Measurements from ENCODE around the gene TTC16.
A peak's percentile ranks its signal among the peaks of the same experiment; 100 is the strongest.
"Not testable (repeated sequence)": the region's sequence is repeated elsewhere in the genome, so short reads cannot be mapped to it uniquely, and the experiment has no call there.

TTC16 gene

DNA sequence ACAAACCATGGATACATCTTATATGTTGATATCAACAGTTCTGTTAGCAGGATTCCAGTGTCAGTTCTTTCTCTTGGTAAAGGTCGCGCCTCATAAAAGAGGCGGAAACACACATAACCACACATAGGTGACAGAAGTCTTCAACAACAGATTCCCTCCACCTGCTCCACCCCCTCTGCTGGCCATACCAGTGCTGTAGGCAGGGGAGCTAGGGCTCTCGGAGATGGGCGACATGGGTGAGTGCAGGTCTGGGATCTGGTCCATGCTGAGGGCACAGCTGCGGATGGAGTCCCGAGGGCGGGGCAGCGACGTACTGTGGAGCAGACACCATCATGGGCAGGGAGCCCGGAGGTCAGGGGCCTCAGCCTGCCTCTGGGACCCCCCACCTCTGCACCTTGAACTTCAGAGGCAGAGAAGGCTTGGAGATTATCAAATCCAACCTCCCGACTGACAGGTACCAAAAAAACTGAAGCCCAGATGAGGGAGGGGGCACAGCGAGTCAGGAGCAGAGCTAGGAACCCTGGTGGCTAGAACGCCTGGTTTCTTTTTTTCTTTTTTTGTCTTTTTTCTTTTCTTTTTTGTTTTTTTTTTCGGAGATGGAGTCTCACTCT lies 31.2 kb downstream of the TTC16 start:
- peak; percentile 55 for DNase-seq

DNA sequence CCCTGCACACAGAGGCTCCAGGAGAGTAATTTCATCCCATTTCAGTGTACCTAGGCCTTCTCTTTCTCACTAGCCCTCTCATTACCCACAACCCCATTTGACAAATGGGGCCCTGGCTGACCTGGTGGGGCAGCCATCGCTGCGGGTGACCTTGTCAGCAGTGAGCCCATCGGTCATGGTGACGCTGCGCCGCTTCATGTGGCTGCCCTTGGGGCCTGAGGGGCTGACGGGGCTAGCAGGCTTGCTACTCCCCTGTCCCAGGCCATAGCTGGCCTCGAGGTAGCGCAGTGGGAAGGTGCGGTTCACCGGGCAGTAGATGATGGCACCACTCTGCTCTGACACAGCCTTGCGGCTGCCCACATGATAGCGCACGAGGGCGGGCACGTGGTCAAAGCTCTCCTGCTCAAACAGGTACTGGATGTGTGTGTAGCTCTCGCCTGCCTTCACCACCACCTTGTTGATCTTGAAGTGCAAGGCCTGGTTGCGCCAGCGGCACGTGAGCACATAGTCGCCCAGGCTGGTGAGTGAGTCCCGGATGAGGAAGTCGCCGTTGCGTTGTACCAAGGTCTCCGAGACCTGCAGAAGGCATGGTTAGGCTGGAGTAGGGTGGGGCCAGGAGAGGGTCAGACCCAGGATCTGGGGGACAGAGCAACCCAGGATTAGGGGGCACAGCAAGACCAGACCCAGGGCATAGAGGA lies 33.4 kb downstream of the TTC16 start:
- DNase-seq: no peak

DNA sequence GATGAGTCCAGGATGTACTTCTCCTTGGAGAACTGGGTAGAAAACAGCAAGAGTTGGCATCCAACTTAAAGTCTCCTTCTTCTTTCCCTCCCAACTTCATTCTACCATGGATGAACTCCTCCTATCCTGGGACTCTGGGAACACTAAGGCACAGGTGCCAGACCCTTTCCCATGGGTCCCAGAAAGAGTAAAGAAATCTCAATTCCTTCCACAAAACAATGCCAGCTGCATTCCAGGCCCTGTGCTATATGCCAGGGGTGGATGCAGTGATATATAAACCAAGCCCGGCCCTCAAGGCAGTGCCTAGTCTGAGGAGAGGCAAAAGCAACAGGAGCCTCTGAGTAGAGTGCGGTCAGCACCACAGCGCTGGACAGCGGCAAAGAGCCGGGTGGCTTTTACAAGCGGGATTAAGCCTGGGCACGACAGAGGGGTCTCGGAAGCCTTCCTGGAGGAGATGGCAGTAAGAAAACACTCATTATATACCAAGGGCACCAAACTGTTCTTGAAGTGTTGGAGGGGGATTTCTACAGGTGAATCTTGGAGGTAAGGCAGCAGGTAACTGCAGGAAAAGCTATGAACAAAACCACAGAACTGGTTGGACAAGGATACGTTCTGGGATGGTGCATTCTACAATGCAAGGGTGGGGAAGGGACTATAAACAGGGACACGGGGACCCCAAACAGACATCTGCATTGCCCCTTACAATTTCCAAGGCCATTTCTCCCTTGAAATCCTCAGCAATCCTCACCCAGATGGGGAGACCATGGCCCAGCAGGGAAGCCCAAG lies 35.6 kb downstream of the TTC16 start:
- no peak for DNase-seq

DNA sequence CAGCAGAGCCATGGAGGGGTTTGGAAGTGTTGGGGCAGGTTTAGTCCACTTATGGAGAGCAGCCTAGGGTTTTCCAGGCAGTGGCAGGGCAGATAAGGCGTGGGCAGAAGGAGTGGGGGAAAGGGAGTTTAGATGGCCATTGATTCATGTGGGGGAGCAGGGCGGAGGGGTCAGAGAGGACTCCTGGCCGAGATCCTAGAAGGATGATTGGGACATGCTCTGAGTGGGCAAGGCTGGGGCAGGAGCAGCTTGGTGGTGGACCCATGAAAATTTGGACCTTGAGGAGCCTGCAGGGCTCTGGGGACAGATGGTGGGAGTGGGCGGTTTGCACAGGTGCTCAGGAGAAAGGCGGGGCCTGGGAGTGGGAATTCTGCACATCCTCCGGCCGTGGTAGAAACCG lies 37.3 kb downstream of the TTC16 start:
- no peak for DNase-seq

GRCh38 chr9:127753622-127754021 lies 37.7 kb downstream of the TTC16 start:
- no peak for DNase-seq

DNA sequence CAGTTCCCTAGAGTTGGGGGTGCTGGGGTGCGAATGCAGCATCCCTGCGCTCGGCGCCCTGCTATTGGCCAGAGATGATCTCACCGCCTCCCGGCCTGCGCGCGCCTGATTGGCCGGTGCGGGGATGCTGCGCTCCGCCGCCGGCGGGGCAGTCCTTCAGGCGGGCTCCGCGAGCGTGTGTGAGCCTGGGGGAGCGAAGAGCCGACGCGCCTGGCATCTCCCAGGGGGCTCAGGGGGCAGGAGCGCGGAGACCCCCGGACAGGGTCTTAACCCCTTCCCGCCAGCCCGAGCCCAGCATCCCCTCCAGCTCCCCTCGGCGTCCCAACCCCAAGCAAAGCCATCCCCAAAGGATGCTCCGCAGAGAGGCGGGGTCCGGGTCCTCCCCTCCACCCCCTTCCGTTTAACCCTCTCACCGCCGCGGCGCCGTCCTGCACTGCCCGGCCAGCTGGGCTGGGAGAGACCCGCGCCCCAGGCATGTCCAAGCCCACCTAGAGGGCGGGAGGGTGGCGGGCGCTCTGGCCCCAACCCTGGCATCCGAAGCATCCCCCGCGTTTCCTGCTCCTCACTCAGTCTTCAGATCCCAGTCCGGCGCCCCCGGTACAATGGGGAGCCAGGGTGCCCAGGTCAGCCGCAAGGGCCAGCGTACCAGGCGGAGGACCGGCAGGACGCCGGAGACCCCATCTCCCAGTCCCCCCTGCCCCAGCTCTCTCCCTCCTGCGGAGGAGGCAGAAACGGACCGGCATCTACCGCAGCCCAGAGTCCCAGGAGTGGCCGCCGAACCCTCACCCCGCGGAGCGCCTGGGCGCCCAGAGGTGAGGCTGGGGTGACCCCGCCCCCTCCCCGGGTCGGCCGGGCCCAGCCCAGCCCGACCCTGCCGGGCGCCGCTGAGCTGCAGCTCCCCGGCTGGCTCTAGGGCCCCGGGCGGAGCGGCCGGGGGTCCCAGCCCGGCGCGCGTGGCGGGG lies 38.5 kb downstream of the TTC16 start:
- no peak for DNase-seq

DNA sequence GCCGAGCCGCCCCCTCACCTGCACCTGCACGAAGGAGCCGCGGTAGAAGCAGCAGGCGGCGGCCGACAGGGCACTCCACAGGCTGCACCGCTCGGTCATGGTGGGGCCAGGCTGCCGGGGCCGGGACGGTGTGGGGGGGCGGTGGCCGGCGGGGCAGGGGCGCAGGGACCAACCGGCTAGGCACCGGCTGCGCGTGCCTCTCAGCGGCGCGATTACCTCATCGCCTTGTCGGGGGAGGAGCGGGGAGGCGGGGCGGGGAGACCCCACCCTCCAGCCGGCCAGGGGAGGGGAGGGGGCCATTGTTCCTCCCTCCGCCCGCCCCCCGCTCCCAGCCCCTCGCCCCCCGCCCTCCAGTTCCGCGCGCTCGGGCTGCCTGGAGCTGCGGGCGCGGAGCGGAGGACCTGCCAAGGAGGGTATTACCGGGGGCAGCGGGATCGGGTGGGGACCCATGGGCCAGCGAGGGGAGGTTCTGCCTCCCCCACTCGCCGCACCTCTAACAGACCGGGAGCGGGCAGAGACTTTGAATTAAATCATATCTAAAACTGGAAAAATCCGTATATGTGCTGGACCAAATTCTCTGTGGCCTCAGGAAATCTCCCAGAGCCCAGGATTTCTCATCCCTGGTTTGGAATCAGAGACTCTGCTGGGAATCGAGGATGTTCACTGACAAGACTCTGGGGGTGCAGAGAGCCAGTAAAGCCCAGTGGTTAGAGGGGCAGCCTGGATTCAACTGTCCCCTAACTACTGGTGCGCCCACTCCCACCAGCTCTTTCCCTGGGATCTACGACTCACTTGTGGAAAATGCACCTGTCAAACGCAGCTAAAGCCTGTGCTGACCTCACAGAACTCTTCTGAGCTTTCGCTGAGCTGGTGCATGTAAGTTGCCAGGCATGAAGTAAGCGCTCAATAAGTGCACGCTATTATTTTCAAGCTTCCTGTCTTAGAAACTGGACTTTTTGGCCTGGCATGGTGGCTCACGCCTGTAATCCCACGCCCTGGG lies 39.5 kb downstream of the TTC16 start:
- no peak for DNase-seq

- DNase-seq: no peak
Measured at GRCh38 chr9:127756233-127756632, 40.4 kb downstream of the TTC16 start.

DNA sequence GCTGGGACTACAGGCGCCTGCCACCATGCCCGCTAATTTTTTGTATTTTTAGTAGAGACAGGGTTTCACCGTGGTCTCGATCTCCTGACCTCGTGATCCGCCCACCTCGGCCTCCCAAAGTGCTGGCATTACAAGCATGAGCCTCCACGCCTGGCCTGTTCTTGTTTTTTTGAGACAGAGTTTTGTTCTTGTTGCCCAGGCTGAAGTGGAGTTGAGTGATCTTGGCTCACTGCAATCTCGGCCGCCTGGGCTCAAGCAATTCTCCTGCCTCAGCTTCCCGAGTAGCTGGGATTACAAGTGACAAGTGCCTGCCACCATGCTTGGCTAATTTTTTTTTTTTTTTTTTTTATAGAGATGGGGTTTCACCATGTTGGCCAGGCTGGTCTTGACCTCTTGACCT lies 40.9 kb downstream of the TTC16 start:
- DNase-seq: not testable (repeated sequence)

DNA sequence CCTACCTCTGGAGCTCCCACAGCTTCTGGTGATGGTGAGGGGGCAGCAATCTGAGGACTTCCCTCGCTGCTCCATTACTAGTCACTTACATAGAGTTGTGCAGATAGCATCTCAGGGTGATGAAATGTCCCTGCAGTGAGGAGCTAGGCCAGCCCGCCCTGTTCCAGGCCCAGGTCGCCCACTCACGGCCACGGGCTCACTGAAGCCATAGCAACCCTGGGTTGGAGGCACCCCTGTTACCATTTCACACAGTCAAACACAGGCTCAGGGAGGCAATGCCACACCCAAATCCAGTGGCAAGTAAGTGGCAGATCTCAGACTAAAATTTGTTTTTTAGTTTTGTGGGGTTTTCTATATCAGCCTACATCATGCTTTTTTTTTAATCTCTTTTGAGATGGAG lies 43.0 kb downstream of the TTC16 start:
- no peak for DNase-seq

- DNase-seq: no peak
Measured at GRCh38 chr9:127761061-127761460, 45.2 kb downstream of the TTC16 start.

DNA sequence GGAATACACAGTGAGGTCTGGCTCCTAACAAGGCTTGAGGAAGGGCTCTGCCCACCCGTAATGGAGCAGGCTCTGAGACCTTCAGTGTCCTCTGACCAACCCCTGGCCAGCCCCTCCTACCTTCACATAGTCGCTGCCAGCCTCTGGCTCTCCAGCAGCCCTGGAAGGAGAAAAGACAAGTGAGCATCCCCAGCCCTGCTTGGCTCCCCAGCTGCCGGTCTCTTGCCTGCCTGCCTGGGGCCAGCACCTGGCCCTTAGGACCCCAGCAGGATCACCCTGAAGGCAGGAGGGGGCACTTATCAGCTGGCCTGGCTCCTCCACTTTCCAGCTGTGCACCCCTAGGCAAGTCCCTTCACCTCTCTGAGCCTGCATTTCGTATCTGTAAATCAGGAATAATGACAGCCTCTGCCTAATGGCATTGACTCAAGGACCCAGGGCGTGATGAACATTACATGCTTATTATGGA lies 45.6 kb downstream of the TTC16 start:
- no peak for DNase-seq

GRCh38 chr9:127762111-127762676 lies 46.3 kb downstream of the TTC16 start:
- DNase-seq: no peak

DNA sequence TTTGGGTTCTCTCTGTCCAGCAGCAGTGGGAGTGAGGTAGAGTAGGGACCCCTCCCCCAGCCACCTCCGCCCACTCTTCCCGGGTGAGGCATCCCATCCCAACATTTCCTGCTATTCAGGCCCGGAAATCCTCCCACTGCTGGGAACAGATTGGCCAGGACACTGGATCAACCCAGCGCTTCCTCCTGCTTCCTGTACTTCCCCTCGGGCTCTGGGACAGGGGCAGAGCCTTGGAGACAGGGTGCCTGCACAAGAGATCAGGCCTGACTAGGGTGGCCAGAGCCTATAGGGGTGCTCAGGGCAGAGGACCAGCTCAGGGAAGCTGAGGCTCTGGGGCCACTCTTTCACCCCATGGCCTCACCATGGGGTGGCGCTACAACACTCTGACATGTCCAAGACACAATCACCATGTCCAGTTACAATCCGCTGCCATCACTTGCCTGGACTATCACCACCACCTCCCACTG lies 48.1 kb downstream of the TTC16 start:
- DNase-seq: peak; percentile 39

GRCh38 chr9:127765418-127765817 lies 49.5 kb downstream of the TTC16 start:
- DNase-seq: no peak

GRCh38 chr9:127767410-127767809 lies 51.5 kb downstream of the TTC16 start:
- DNase-seq: peak; percentile 38

- DNase-seq: no peak
Measured at GRCh38 chr9:127767909-127768331, 52.0 kb downstream of the TTC16 start.

DNA sequence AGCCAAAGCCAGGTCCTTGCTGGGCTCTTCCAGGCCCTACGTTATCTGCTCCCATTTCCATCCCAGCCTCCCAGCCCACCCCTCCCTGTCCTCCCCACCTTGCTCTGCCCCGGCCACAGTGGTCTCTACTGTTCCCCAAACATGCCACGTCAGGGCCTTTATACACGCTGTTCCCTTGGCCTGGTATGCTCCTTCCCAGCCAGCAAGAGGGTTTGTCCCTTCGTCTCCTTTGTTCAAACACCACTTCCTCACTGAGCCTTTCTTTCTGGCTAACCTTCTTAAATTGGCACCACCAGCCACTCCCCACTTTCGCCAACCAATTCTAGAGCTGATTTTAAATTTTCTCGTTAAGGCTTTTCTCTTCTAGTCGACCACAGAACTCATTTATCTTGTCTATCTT lies 52.8 kb downstream of the TTC16 start:
- DNase-seq: no peak

GRCh38 chr9:127769101-127769500 lies 53.2 kb downstream of the TTC16 start:
- DNase-seq: no peak

- DNase-seq: peak; percentile 27
Measured at GRCh38 chr9:127769929-127770582, 54.2 kb downstream of the TTC16 start.

DNA sequence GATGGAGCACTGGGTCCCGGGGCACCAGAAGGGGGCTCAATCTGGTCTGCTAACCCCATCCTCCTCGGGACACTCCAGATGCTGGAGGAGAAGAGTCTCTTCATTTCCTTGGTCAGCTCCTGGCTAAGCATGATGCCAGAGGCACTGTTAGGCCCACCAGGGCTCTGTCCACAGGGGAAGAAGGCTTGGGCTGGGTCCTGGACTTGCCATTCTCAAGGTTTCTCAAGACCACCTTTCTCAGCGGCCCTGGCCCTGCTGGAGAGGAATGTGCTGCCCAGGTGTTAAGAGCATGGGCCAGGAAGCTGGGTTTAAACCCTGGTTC lies 54.7 kb downstream of the TTC16 start:
- DNase-seq: no peak

Data from CD4-positive, alpha-beta T cell treated with Interleukin-17A for 1 hour (primary cell).